ENCODE results near the gene ZNF470. TPM values are rescaled to one million over a fixed set of nuclear protein-coding genes. Genes with fewer than 3 reads are reported as not detected.

Gene ZNF470
- total and polyA plus RNA-seq, 2 of the 13 experiments (the other 11 are each of a cell fraction or from before 2014, with no cell fraction given) = not detected

DNA sequence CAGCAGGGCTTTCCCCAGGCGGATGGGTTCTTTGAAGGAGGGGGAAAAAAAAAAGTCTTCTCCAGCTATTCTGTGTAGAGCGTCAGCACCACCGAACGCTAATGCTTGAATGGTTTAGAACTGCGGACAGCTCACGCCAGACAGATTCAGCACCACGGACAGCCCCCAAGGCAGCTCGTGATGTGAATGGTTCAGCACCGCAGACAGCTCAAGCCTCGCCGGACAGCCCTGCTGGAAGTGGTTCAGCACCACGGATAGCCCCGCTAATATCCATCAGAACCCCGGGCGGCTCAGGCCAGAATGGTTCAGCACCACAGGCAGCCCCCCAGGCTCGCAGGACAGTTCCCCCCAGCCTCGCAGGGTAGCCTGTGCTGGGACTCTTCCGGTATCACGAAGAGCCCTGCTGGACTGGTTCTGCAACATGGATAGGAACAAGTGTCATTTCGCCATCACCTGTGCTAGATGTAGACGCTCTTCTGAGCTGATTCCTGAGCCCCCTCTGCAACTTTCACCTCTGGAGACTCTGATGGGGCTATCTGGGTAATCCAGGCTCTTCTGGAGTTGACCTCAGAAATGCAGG lies 70.8 kb downstream of the ZNF470 start (continued):
- TF ChIP-seq NONO (IDR thresholded peaks at IDR 0.05) (no peak), NONO (CRISPR knock-in tag; conservative IDR thresholded peaks at IDR 0.05) (peak; percentile 45; the same call in 1 of the 2 replicates), PHF21A (CRISPR knock-in tag; IDR thresholded peaks at IDR 0.05) (no peak), ZNF577 (CRISPR knock-in tag; IDR thresholded peaks at IDR 0.05; ENCODE audit: borderline replicate concordance, low read depth) (peak; percentile 98; the same call in 1 of the 2 replicates), GATAD2A (CRISPR knock-in tag; IDR thresholded peaks at IDR 0.05) (peak; percentile 85), HCFC1 (IDR thresholded peaks at IDR 0.05; ENCODE audit: low read depth, low read length) (peak; percentile 41; the same call in 1 of the 2 replicates), ZNF446 (CRISPR knock-in tag; IDR thresholded peaks at IDR 0.05) (peak; percentile 100), ZNF333 (CRISPR knock-in tag; IDR thresholded peaks at IDR 0.05; ENCODE audit: borderline replicate concordance) (peak; percentile 100), JARID2 (CRISPR knock-in tag; IDR thresholded peaks at IDR 0.05; ENCODE audit: insufficient replicate concordance) (peak; percentile 100), REPIN1 (CRISPR knock-in tag; IDR thresholded peaks at IDR 0.05; ENCODE audit: borderline replicate concordance, low read depth) (peak; percentile 97), KAT8 (CRISPR knock-in tag; IDR thresholded peaks at IDR 0.05) (peak; percentile 94), MBD4 (IDR thresholded peaks at IDR 0.05; ENCODE audit: borderline replicate concordance, low read length) (no peak), GATA4 (IDR thresholded peaks at IDR 0.05; ENCODE audit: borderline replicate concordance, low read depth) (no peak), AGO1 (IDR thresholded peaks at IDR 0.05; ENCODE audit: low read depth, low read length, poor library complexity, severe bottlenecking) (no peak), IKZF1 (IDR thresholded peaks at IDR 0.05) (no peak), ARNT (IDR thresholded peaks at IDR 0.05) (no peak), ZNF430 (CRISPR knock-in tag; IDR thresholded peaks at IDR 0.05) (peak; percentile 100)
- TF ChIP-seq, protein P1, sequence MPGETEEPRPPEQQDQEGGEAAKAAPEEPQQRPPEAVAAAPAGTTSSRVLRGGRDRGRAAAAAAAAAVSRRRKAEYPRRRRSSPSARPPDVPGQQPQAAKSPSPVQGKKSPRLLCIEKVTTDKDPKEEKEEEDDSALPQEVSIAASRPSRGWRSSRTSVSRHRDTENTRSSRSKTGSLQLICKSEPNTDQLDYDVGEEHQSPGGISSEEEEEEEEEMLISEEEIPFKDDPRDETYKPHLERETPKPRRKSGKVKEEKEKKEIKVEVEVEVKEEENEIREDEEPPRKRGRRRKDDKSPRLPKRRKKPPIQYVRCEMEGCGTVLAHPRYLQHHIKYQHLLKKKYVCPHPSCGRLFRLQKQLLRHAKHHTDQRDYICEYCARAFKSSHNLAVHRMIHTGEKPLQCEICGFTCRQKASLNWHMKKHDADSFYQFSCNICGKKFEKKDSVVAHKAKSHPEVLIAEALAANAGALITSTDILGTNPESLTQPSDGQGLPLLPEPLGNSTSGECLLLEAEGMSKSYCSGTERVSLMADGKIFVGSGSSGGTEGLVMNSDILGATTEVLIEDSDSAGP (CRISPR knock-in tag; IDR thresholded peaks at IDR 0.05; ENCODE audit: borderline replicate concordance) = peak; percentile 83; the same call in 1 of the 2 replicates
- TF ChIP-seq, protein P2, sequence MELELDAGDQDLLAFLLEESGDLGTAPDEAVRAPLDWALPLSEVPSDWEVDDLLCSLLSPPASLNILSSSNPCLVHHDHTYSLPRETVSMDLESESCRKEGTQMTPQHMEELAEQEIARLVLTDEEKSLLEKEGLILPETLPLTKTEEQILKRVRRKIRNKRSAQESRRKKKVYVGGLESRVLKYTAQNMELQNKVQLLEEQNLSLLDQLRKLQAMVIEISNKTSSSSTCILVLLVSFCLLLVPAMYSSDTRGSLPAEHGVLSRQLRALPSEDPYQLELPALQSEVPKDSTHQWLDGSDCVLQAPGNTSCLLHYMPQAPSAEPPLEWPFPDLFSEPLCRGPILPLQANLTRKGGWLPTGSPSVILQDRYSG (CRISPR knock-in tag; IDR thresholded peaks at IDR 0.05) = peak; percentile 100
- TF ChIP-seq, protein P3, sequence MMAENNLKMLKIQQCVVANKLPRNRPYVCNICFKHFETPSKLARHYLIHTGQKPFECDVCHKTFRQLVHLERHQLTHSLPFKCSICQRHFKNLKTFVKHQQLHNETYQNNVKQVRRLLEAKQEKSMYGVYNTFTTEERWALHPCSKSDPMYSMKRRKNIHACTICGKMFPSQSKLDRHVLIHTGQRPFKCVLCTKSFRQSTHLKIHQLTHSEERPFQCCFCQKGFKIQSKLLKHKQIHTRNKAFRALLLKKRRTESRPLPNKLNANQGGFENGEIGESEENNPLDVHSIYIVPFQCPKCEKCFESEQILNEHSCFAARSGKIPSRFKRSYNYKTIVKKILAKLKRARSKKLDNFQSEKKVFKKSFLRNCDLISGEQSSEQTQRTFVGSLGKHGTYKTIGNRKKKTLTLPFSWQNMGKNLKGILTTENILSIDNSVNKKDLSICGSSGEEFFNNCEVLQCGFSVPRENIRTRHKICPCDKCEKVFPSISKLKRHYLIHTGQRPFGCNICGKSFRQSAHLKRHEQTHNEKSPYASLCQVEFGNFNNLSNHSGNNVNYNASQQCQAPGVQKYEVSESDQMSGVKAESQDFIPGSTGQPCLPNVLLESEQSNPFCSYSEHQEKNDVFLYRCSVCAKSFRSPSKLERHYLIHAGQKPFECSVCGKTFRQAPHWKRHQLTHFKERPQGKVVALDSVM (CRISPR knock-in tag; IDR thresholded peaks at IDR 0.05) = peak; percentile 81
- TF ChIP-seq, protein P4, sequence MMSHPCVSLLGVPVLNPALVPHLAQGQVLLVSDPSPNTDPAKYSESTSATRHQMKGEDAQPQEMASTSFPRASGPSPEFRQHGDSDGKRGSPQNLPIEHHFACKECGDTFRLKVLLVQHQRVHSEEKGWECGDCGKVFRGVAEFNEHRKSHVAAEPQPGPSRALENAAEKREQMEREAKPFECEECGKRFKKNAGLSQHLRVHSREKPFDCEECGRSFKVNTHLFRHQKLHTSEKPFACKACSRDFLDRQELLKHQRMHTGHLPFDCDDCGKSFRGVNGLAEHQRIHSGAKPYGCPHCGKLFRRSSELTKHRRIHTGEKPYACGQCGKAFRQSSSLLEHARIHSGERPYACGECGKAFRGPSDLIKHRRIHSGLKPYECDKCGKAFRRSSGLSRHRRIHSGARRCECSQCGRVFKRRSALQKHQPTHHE (CRISPR knock-in tag; IDR thresholded peaks at IDR 0.05; ENCODE audit: borderline replicate concordance) = peak; percentile 100
- TF ChIP-seq, protein P5, sequence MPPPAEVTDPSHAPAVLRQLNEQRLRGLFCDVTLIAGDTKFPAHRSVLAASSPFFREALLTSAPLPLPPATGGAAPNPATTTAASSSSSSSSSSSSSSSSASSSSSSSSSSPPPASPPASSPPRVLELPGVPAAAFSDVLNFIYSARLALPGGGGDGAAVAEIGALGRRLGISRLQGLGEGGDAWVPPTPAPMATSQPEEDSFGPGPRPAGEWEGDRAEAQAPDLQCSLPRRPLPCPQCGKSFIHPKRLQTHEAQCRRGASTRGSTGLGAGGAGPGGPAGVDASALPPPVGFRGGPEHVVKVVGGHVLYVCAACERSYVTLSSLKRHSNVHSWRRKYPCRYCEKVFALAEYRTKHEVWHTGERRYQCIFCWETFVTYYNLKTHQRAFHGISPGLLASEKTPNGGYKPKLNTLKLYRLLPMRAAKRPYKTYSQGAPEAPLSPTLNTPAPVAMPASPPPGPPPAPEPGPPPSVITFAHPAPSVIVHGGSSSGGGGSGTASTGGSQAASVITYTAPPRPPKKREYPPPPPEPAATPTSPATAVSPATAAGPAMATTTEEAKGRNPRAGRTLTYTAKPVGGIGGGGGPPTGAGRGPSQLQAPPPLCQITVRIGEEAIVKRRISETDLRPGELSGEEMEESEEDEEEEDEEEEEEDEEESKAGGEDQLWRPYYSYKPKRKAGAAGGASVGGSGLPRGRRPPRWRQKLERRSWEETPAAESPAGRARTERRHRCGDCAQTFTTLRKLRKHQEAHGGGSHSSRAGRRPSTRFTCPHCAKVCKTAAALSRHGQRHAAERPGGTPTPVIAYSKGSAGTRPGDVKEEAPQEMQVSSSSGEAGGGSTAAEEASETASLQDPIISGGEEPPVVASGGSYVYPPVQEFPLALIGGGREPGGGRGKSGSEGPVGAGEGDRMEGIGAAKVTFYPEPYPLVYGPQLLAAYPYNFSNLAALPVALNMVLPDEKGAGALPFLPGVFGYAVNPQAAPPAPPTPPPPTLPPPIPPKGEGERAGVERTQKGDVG (CRISPR knock-in tag; IDR thresholded peaks at IDR 0.05; ENCODE audit: borderline replicate concordance) = peak; percentile 94; the same call in 1 of the 2 replicates
